SKM-1 (cell line): Measurements from ENCODE around the gene MYO1B.

Experiments used
- DNase-seq: peaks from one replicate; lab custom pipeline; 2025; ENCODE audit not compliant: unreplicated experiment; lab: John Stamatoyannopoulos, UW

The MYO1B gene

GRCh38 chr2:191296083-191297006 is 51.1 kb downstream of the MYO1B start:
- no peak for DNase-seq

GRCh38 chr2:191297033-191297432 is 51.8 kb downstream of the MYO1B start:
- DNase-seq, result no peak

- no peak for DNase-seq
Measured at GRCh38 chr2:191298306-191298705, 53.1 kb downstream of the MYO1B start.

- DNase-seq, result no peak
Measured at GRCh38 chr2:191299010-191299409, 53.8 kb downstream of the MYO1B start.

GRCh38 chr2:191299866-191300265 is 54.7 kb downstream of the MYO1B start:
- no peak for DNase-seq

- no peak for DNase-seq
Measured at GRCh38 chr2:191301971-191302370, 56.8 kb downstream of the MYO1B start.

- no peak for DNase-seq
Measured at GRCh38 chr2:191302459-191303139, 57.4 kb downstream of the MYO1B start.

GRCh38 chr2:191303140-191304005 is 58.2 kb downstream of the MYO1B start:
- no peak for DNase-seq

GRCh38 chr2:191304939-191305875 is 60.0 kb downstream of the MYO1B start:
- no peak for DNase-seq

GRCh38 chr2:191308026-191308425 is 62.8 kb downstream of the MYO1B start:
- no peak for DNase-seq

GRCh38 chr2:191311156-191311555 is 66.0 kb downstream of the MYO1B start:
- DNase-seq, result no peak

- DNase-seq, result no peak
Measured at GRCh38 chr2:191311627-191312026, 66.4 kb downstream of the MYO1B start.

GRCh38 chr2:191312163-191312562 is 67.0 kb downstream of the MYO1B start:
- no peak for DNase-seq

- DNase-seq, result no peak
Measured at GRCh38 chr2:191312662-191313061, 67.5 kb downstream of the MYO1B start.

GRCh38 chr2:191314697-191315364 is 69.6 kb downstream of the MYO1B start:
- peak; percentile 15 for DNase-seq

- no peak for DNase-seq
Measured at GRCh38 chr2:191315365-191315752, 70.2 kb downstream of the MYO1B start.

GRCh38 chr2:191316246-191316994 is 71.2 kb downstream of the MYO1B start:
- no peak for DNase-seq

- no peak for DNase-seq
Measured at GRCh38 chr2:191318037-191318728, 73.0 kb downstream of the MYO1B start.
